ENCODE results near the gene ROR1. TPM values are rescaled to one million over a fixed set of nuclear protein-coding genes. Genes with fewer than 3 reads are reported as not detected.

Gene ROR1
- total RNA-seq, 4 donors from 2014 or later: 2.6 to 37.6 (median 11.5) TPM

DNA sequence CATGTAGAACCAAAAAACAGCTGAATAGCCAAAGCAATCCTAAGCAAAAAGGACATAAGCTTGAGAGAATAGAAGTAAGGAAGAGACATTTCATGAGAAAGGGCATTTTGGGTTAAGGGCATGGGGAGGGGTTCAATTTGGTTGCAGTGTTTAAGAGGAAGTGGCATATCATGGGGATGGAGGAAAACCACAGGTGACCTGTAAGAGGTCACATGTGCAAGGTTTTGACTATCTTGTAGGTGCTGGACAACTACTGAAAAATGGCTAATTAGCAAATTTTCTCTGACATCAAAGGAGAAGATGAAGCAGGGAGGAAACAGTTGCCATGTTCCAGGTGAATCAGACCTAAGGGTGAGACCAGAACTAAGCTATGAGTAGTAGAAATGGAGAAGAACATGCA is 31.3 kb upstream of the ROR1 start:
- Histone ChIP-seq H3K4me1 (no peaks in the 10 kb centered on the region), H3K27ac (no peak overlapping the region), H3K4me3 (no peak overlapping the region), H3K9me3 (no peaks in the 10 kb centered on the region), H3K36me3 (no peaks in the 10 kb centered on the region), H3K27me3 (no peaks in the 10 kb centered on the region)
- no peak for DNase-seq
- intact Hi-C loops (cut with DNase I; ENCODE audit: low total_unique reads): no loop called here
- TF ChIP-seq POLR2A (IDR thresholded peaks at IDR 0.05) (no peak), CTCF (IDR thresholded peaks at IDR 0.05) (no peak)

GRCh38 chr1:63743781-63744180 is 30.0 kb upstream of the ROR1 start:
- TF ChIP-seq CTCF (IDR thresholded peaks at IDR 0.05): no peak
- no peak for TF ChIP-seq POLR2A (IDR thresholded peaks at IDR 0.05)
- no peak overlapping the region for H3K27ac ChIP-seq
- H3K36me3 ChIP-seq: no peaks in the 10 kb centered on the region
- H3K27me3 ChIP-seq: no peaks in the 10 kb centered on the region
- no peak for DNase-seq
- intact Hi-C loops (cut with DNase I; ENCODE audit: low total_unique reads): no loop called here
- no peak overlapping the region for H3K4me3 ChIP-seq
- H3K9me3 ChIP-seq: no peaks in the 10 kb centered on the region
- no peaks in the 10 kb centered on the region for H3K4me1 ChIP-seq

GRCh38 chr1:63746129-63746864 is 27.5 kb upstream of the ROR1 start:
- Histone ChIP-seq H3K27me3 (no peaks in the 10 kb centered on the region), H3K4me3 (no peak overlapping the region), H3K27ac (no peak overlapping the region), H3K4me1 (no peaks in the 10 kb centered on the region), H3K36me3 (no peaks in the 10 kb centered on the region), H3K9me3 (no peaks in the 10 kb centered on the region)
- intact Hi-C loops (cut with DNase I; ENCODE audit: low total_unique reads): no loop called here
- no peak for DNase-seq
- TF ChIP-seq POLR2A (IDR thresholded peaks at IDR 0.05): no peak
- TF ChIP-seq CTCF (IDR thresholded peaks at IDR 0.05): no peak

DNA sequence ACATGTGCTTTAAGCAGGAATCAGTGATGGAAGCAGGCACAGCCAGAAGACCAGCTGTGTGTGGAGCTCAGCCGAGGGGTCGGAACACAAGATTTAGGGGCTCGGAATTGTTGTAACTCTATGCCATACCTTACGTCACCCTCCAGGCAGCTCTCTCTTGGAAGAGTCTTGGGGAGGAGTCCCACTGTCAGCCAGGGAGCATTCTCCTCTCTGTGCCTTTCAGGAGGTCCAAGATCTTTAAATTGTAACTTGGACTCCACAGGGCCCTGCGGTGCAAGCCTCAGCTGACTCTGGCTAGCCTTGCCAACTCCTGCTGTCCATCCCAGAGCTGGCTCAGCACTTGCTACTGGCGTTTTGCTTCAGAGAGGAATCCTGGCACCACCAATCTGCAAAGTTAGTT is 26.4 kb upstream of the ROR1 start:
- H3K4me1 ChIP-seq: no peaks in the 10 kb centered on the region
- intact Hi-C loops (cut with DNase I; ENCODE audit: low total_unique reads): no loop called here
- H3K36me3 ChIP-seq: no peaks in the 10 kb centered on the region
- H3K9me3 ChIP-seq: no peaks in the 10 kb centered on the region
- peak in 1 of 2 donors; percentile 40 for DNase-seq
- no peak overlapping the region for H3K27ac ChIP-seq
- no peak overlapping the region for H3K4me3 ChIP-seq
- no peaks in the 10 kb centered on the region for H3K27me3 ChIP-seq
- no peak for TF ChIP-seq POLR2A (IDR thresholded peaks at IDR 0.05)
- TF ChIP-seq CTCF (IDR thresholded peaks at IDR 0.05): no peak

DNA sequence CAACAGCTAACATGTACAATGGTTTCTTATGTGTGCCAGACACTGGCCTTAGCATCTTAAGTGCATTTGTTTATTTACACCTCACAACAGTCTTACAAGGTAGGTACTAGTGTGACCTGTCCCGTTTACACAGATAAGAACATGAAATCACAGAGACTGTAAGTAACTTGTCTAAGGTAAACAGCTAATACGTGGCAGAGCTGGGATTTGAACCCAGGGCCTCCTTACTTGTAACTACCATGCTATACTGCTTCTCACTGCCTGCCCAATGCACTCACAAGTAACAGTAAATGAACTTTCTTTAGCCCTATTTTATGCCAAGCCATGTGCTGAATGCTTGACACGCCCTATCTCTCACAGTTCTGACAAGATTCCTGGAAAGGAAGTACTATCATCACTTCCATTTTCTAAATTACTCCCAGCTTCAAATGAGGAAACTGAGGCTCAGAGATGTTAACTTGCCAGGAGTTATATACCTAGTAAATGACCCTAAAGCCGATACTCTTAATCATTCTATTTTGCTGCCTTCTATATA is 25.7 kb upstream of the ROR1 start:
- no peak for DNase-seq
- H3K36me3 ChIP-seq: no peaks in the 10 kb centered on the region
- H3K4me3 ChIP-seq: no peak overlapping the region
- no peaks in the 10 kb centered on the region for H3K9me3 ChIP-seq
- H3K27me3 ChIP-seq: no peaks in the 10 kb centered on the region
- TF ChIP-seq POLR2A (IDR thresholded peaks at IDR 0.05) (no peak), CTCF (IDR thresholded peaks at IDR 0.05) (no peak)
- intact Hi-C loops (cut with DNase I; ENCODE audit: low total_unique reads): no loop called here
- no peaks in the 10 kb centered on the region for H3K4me1 ChIP-seq
- H3K27ac ChIP-seq: no peak overlapping the region

All from uterus (tissue), 4 donors.